ENCODE measurements around the gene XRCC5.

DNA sequence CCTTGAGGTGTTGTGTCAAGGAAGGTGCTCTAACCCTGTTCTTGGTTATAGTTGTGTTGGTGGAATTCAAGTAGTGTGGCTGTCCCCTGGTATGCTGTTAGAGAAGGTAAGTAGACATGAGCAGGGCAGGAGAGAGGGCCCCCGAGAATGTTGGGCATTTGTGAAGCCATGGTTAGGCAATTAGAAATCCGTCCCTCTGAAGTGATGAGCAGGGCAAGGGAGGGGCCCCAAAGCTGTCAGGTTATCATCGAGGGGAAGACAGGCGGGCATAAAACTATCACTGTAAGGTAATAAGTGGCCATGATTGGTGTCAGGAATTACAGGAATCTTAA is 5.2 kb downstream of the XRCC5 start:
- TF ChIP-seq, protein P1, sequence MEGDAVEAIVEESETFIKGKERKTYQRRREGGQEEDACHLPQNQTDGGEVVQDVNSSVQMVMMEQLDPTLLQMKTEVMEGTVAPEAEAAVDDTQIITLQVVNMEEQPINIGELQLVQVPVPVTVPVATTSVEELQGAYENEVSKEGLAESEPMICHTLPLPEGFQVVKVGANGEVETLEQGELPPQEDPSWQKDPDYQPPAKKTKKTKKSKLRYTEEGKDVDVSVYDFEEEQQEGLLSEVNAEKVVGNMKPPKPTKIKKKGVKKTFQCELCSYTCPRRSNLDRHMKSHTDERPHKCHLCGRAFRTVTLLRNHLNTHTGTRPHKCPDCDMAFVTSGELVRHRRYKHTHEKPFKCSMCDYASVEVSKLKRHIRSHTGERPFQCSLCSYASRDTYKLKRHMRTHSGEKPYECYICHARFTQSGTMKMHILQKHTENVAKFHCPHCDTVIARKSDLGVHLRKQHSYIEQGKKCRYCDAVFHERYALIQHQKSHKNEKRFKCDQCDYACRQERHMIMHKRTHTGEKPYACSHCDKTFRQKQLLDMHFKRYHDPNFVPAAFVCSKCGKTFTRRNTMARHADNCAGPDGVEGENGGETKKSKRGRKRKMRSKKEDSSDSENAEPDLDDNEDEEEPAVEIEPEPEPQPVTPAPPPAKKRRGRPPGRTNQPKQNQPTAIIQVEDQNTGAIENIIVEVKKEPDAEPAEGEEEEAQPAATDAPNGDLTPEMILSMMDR (IDR thresholded peaks at IDR 0.05 in 8 of 11, conservative IDR thresholded peaks at IDR 0.05 in 3 of 11), result no peak
- TF ChIP-seq POLR2AphosphoS5 (IDR thresholded peaks at IDR 0.05) (no peak), POLR2A (IDR thresholded peaks at IDR 0.05) (no peak)
